ENCODE results near the gene GABBR2. TPM values are rescaled to one million over a fixed set of nuclear protein-coding genes. Genes with fewer than 3 reads are reported as not detected.

The GABBR2 gene
- total RNA-seq, 2 donors from 2014 or later = 1.2 to 1.3 TPM

DNA sequence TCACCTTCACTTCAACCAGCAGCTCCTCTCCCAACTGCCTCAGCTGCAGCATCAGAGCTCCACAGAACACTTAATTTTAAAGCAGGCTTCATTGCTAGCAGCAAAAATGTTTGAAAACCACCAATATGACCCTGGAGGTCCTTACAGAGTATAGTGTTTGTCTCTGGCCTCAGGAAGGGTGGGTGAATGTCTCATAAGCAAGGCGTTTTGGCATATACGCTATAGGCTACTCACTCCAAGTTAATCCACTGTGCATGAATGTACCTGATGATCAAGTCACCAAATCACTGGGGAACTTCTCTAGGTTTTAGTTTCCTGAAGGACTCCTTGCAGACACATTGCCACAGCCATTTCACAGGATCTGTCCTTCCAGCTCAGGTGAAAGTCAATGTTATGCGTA lies 125.3 kb downstream of the GABBR2 start:
- no peak overlapping the region for H3K4me3 ChIP-seq (ENCODE audit: low read length)
- H3K27me3 ChIP-seq (ENCODE audit: control insufficient read depth, insufficient read depth, low read length, poor library complexity, severe bottlenecking) = peaks cover 4% of the 10 kb centered on the region
- no peak overlapping the region for H3K9ac ChIP-seq (ENCODE audit: extremely low read depth, low read length, poor library complexity, severe bottlenecking)
- Mint-ChIP-seq H3K9me3 (no peaks in the 10 kb centered on the region), H3K27me3 (ENCODE audit: insufficient read depth) (peaks cover 4% of the 10 kb centered on the region), H3K27ac (no peak overlapping the region), H3K4me1 (no peaks in the 10 kb centered on the region), H3K4me3 (no peak overlapping the region), H3K36me3 (ENCODE audit: low read depth) (no peaks in the 10 kb centered on the region)
- H3K9me3 ChIP-seq (ENCODE audit: control insufficient read depth, low read length) = no peaks in the 10 kb centered on the region
- TF ChIP-seq, protein P1, sequence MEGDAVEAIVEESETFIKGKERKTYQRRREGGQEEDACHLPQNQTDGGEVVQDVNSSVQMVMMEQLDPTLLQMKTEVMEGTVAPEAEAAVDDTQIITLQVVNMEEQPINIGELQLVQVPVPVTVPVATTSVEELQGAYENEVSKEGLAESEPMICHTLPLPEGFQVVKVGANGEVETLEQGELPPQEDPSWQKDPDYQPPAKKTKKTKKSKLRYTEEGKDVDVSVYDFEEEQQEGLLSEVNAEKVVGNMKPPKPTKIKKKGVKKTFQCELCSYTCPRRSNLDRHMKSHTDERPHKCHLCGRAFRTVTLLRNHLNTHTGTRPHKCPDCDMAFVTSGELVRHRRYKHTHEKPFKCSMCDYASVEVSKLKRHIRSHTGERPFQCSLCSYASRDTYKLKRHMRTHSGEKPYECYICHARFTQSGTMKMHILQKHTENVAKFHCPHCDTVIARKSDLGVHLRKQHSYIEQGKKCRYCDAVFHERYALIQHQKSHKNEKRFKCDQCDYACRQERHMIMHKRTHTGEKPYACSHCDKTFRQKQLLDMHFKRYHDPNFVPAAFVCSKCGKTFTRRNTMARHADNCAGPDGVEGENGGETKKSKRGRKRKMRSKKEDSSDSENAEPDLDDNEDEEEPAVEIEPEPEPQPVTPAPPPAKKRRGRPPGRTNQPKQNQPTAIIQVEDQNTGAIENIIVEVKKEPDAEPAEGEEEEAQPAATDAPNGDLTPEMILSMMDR (conservative IDR thresholded peaks at IDR 0.05) = no peak
- H3K27ac ChIP-seq (ENCODE audit: low read depth, low read length) = no peak overlapping the region
- H3K4me1 ChIP-seq (ENCODE audit: control insufficient read depth, insufficient read depth, low read length) = no peaks in the 10 kb centered on the region
- no peaks in the 10 kb centered on the region for H3K36me3 ChIP-seq (ENCODE audit: control insufficient read depth, insufficient read depth, low read length)
- WGBS, 2 experiments (ENCODE audit: insufficient coverage in 1 of 2, insufficient read length in 1 of 2) = 91 to 100% methylated on average over 3 of the region's 3 CpGs
- peak; percentile 29 for DNase-seq

DNA sequence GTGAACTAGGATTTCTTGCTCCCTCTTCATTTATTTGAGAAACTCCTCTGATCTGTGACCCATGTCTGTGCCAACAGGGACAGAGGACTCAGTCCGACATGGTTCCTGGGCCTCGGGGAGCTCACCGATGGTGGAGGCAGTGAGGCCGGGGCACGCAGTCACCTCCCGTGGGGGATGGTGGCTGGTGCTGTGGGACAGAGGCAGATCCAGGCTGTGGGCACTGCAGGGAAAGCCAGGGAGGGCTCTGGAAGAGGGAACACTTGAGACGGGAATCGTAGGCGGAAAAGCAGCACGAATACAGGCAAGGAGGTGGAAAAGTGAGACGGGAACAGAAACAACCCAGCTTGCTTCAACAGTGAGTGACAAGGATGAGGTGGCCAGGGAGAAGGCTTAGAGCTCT lies 127.8 kb downstream of the GABBR2 start:
- Mint-ChIP-seq H3K27ac (no peak overlapping the region), H3K4me1 (no peaks in the 10 kb centered on the region), H3K9me3 (no peaks in the 10 kb centered on the region), H3K36me3 (ENCODE audit: low read depth) (no peaks in the 10 kb centered on the region), H3K4me3 (no peak overlapping the region), H3K27me3 (ENCODE audit: insufficient read depth) (peaks cover 8% of the 10 kb centered on the region)
- H3K4me3 ChIP-seq (ENCODE audit: low read length) = no peak overlapping the region
- no peaks in the 10 kb centered on the region for H3K4me1 ChIP-seq (ENCODE audit: control insufficient read depth, insufficient read depth, low read length)
- no peaks in the 10 kb centered on the region for H3K9me3 ChIP-seq (ENCODE audit: control insufficient read depth, low read length)
- H3K27me3 ChIP-seq (ENCODE audit: control insufficient read depth, insufficient read depth, low read length, poor library complexity, severe bottlenecking) = peaks cover 4% of the 10 kb centered on the region
- H3K27ac ChIP-seq (ENCODE audit: low read depth, low read length) = no peak overlapping the region
- DNase-seq = peak; percentile 36
- no peaks in the 10 kb centered on the region for H3K36me3 ChIP-seq (ENCODE audit: control insufficient read depth, insufficient read depth, low read length)
- WGBS, 2 experiments (ENCODE audit: insufficient coverage in 1 of 2, insufficient read length in 1 of 2) = 87 to 89% methylated on average over 5 to 11 of the region's 11 CpGs
- TF ChIP-seq, protein P1 (conservative IDR thresholded peaks at IDR 0.05) = no peak
- no peak overlapping the region for H3K9ac ChIP-seq (ENCODE audit: extremely low read depth, low read length, poor library complexity, severe bottlenecking)

DNA sequence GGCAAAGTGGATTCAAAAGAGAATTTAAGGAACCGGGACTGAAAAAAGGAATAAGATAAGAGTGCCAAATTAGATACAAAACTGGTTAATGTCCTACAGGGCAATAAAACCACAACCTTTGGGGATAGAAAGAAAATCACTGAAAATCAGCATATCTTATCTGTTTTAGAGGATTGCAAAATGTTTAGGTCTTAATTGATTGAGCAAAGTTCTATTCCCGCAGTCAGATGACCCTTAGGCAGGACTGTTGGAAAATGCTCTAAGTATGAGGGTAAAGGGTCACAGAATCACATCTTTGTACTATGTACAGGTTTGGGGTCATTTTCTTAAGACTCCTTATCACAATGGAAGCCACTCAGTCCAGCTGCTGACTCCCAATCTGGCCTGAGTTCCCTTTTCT lies 129.0 kb downstream of the GABBR2 start:
- Histone ChIP-seq H3K4me1 (ENCODE audit: control insufficient read depth, insufficient read depth, low read length) (no peaks in the 10 kb centered on the region), H3K36me3 (ENCODE audit: control insufficient read depth, insufficient read depth, low read length) (no peaks in the 10 kb centered on the region), H3K9ac (ENCODE audit: extremely low read depth, low read length, poor library complexity, severe bottlenecking) (no peak overlapping the region), H3K4me3 (ENCODE audit: low read length) (no peak overlapping the region), H3K27me3 (ENCODE audit: control insufficient read depth, insufficient read depth, low read length, poor library complexity, severe bottlenecking) (peaks cover 4% of the 10 kb centered on the region), H3K27ac (ENCODE audit: low read depth, low read length) (no peak overlapping the region), H3K9me3 (ENCODE audit: control insufficient read depth, low read length) (no peaks in the 10 kb centered on the region)
- Mint-ChIP-seq H3K27me3 (ENCODE audit: insufficient read depth) (peaks cover 8% of the 10 kb centered on the region), H3K27ac (no peak overlapping the region), H3K36me3 (ENCODE audit: low read depth) (no peaks in the 10 kb centered on the region), H3K4me3 (no peak overlapping the region), H3K9me3 (no peaks in the 10 kb centered on the region), H3K4me1 (no peaks in the 10 kb centered on the region)
- no peak for DNase-seq
- WGBS, 2 experiments (ENCODE audit: insufficient coverage in 1 of 2, insufficient read length in 1 of 2) = 90 to 100% methylated on average over 2 of the region's 2 CpGs
- TF ChIP-seq, protein P1 (conservative IDR thresholded peaks at IDR 0.05) = no peak
